ENCODE results near the gene PWWP2B. TPM values are rescaled to one million over a fixed set of nuclear protein-coding genes. Genes with fewer than 3 reads are reported as not detected.

The PWWP2B gene
- total RNA-seq, 1 donor from 2014 or later: 24.3 TPM

GRCh38 chr10:132422903-132423825 lies 26.2 kb downstream of the PWWP2B start:
- no peak overlapping the region for H3K4me3 Mint-ChIP-seq (ENCODE audit: low read depth)

GRCh38 chr10:132423966-132424861 lies 27.2 kb downstream of the PWWP2B start:
- H3K9me3 Mint-ChIP-seq (ENCODE audit: low read depth): no peaks in the 10 kb centered on the region
- DNase-seq (ENCODE audit: low spot score, unreplicated experiment): no peak
- no peak overlapping the region for H3K27ac Mint-ChIP-seq
- no peak overlapping the region for H3K4me3 Mint-ChIP-seq (ENCODE audit: low read depth)
- peaks cover 9% of the 10 kb centered on the region for H3K4me1 Mint-ChIP-seq (ENCODE audit: low read depth)
- no peaks in the 10 kb centered on the region for H3K27me3 Mint-ChIP-seq
- H3K36me3 Mint-ChIP-seq (ENCODE audit: insufficient read depth): no peaks in the 10 kb centered on the region
- no peak for TF ChIP-seq CTCF (IDR thresholded peaks at IDR 0.05; ENCODE audit: unreplicated experiment)

More at GRCh38 chr10:132422903-132423825, 26.2 kb downstream of the PWWP2B start:
- Mint-ChIP-seq H3K4me1 (ENCODE audit: low read depth) (peaks cover 17% of the 10 kb centered on the region), H3K36me3 (ENCODE audit: insufficient read depth) (no peaks in the 10 kb centered on the region), H3K9me3 (ENCODE audit: low read depth) (no peaks in the 10 kb centered on the region), H3K27me3 (no peaks in the 10 kb centered on the region), H3K27ac (peak overlapping the region; percentile 82)
- no peak for TF ChIP-seq CTCF (IDR thresholded peaks at IDR 0.05; ENCODE audit: unreplicated experiment)
- no peak for DNase-seq (ENCODE audit: low spot score, unreplicated experiment)

GRCh38 chr10:132425029-132425756 lies 28.2 kb downstream of the PWWP2B start:
- no peak for DNase-seq (ENCODE audit: low spot score, unreplicated experiment)
- Mint-ChIP-seq H3K27ac (no peak overlapping the region), H3K4me3 (ENCODE audit: low read depth) (no peak overlapping the region), H3K9me3 (ENCODE audit: low read depth) (no peaks in the 10 kb centered on the region), H3K27me3 (no peaks in the 10 kb centered on the region), H3K36me3 (ENCODE audit: insufficient read depth) (no peaks in the 10 kb centered on the region), H3K4me1 (ENCODE audit: low read depth) (peaks cover 14% of the 10 kb centered on the region)
- TF ChIP-seq CTCF (IDR thresholded peaks at IDR 0.05; ENCODE audit: unreplicated experiment): no peak

- H3K36me3 Mint-ChIP-seq (ENCODE audit: insufficient read depth): no peaks in the 10 kb centered on the region
- DNase-seq (ENCODE audit: low spot score, unreplicated experiment): no peak
- TF ChIP-seq CTCF (IDR thresholded peaks at IDR 0.05; ENCODE audit: unreplicated experiment): no peak
- peaks cover 13% of the 10 kb centered on the region for H3K4me1 Mint-ChIP-seq (ENCODE audit: low read depth)
- H3K27ac Mint-ChIP-seq: no peak overlapping the region
- no peaks in the 10 kb centered on the region for H3K9me3 Mint-ChIP-seq (ENCODE audit: low read depth)
- no peak overlapping the region for H3K4me3 Mint-ChIP-seq (ENCODE audit: low read depth)
- no peaks in the 10 kb centered on the region for H3K27me3 Mint-ChIP-seq
These were observed 28.8 kb downstream of the PWWP2B start for GRCh38 chr10:132425757-132426155.
